PC-9 (cell line): ENCODE results near the gene DIAPH2. TPM values are rescaled to one million over a fixed set of nuclear protein-coding genes. Genes with fewer than 3 reads are reported as not detected.

Experiments used
- BruUV-seq: library from RNA; stranded (reverse); fragments of 400-500 nt; replicated peaks from 2 replicates; lab custom pipeline; 2021; lab: Mats Ljungman, UMichigan
- CTCF ChIA-PET: fragments of 300-600 bp; sonication (Branson Sonifier 250); formaldehyde crosslinking; loops from one replicate; lab custom pipeline; 2022; ENCODE audit warnings: antibody characterized with exemption; lab: Charles Lee
- POLR2A ChIA-PET: fragments of 300-600 bp; sonication (Branson Sonifier 250); formaldehyde crosslinking; loops from one replicate; lab custom pipeline; 2022; ENCODE audit warnings: antibody characterized with exemption; ENCODE audit not compliant: unreplicated experiment; lab: Charles Lee
- DNase-seq, 2 experiments: peaks; one replicate each; pipeline versions ENCODE4 v3.0.0 to v3.0.0-alpha.2; 2015 to 2022; ENCODE audit warnings: mixed read lengths in 1 of 2
- H2AFZ ChIP-seq: fragments of 200-600 bp; sonication (generic); 2 replicates; pipeline ENCODE4 v1.8.1; 2017; ENCODE audit warnings: antibody characterized with exemption
- H3F3A ChIP-seq: fragments of 200-600 bp; sonication (generic); 2 replicates; pipeline ENCODE4 v1.8.1; 2017; ENCODE audit warnings: antibody characterized with exemption, mild to moderate bottlenecking, low read depth; ENCODE audit not compliant: insufficient read depth
- H3K27ac ChIP-seq: fragments of 200-600 bp; sonication (generic); 2 replicates; pipeline ENCODE4 v1.6.1; 2016; ENCODE audit warnings: mixed run types
- H3K27me3 ChIP-seq: fragments of 200-600 bp; sonication (generic); 2 replicates; pipeline ENCODE4 v1.6.1; 2016; ENCODE audit warnings: low read depth, mixed run types; ENCODE audit not compliant: insufficient read depth
- H3K36me3 ChIP-seq: fragments of 200-600 bp; sonication (generic); 2 replicates; pipeline ENCODE4 v1.6.1; 2016; ENCODE audit warnings: low read depth, mixed run types
- H3K4me1 ChIP-seq: fragments of 200-600 bp; sonication (generic); replicated peaks from 2 replicates; pipeline ENCODE4 v1.6.1; 2016; ENCODE audit warnings: mixed run types; ENCODE audit not compliant: insufficient read depth
- H3K4me2 ChIP-seq: fragments of 200-600 bp; sonication (generic); 2 replicates; pipeline ENCODE4 v1.6.1; 2017; ENCODE audit warnings: mixed run types
- H3K4me3 ChIP-seq: fragments of 200-600 bp; sonication (generic); 2 replicates; pipeline ENCODE4 v1.6.1; 2016; ENCODE audit warnings: mixed run types
- H3K79me2 ChIP-seq: fragments of 200-600 bp; sonication (generic); 2 replicates; pipeline ENCODE4 v1.6.1; 2017; ENCODE audit warnings: low read depth, mixed run types
- H3K9me2 ChIP-seq: fragments of 200-600 bp; sonication (generic); 2 replicates; pipeline ENCODE4 v1.8.1; 2017; ENCODE audit warnings: mild to moderate bottlenecking; ENCODE audit not compliant: insufficient read depth
- H3K9me3 ChIP-seq: fragments of 200-600 bp; sonication (generic); 2 replicates; pipeline ENCODE4 v1.8.1; 2016; ENCODE audit warnings: low read depth; ENCODE audit not compliant: insufficient read depth
- H4K20me1 ChIP-seq: fragments of 200-600 bp; sonication (generic); 2 replicates; pipeline ENCODE4 v1.8.1; 2017; ENCODE audit not compliant: insufficient read depth
- EZH2 ChIP-seq: fragments of 200-600 bp; sonication (generic); IDR thresholded peaks from 2 replicates; pipeline ENCODE4 v1.8.0; 2017; ENCODE audit warnings: antibody characterized with exemption, low read depth
- intact Hi-C: fragments of 100-400 bp; cut with micrococcal nuclease; formaldehyde crosslinking; loops from one replicate; pipeline ENCODE4 v1.10.0; 2022; ENCODE audit not compliant: unreplicated experiment
- total RNA-seq: library from RNA; stranded (reverse); gene quantifications from 2 replicates; pipeline ENCODE4 v1.2.3, GENCODE V29; 2021
- TF ChIP-seq, protein P1 (sequence below): fragments of 200-600 bp; sonication (generic); conservative IDR thresholded peaks from 2 replicates; pipeline ENCODE4 v1.6.1; 2017; ENCODE audit warnings: mixed run types, antibody characterized with exemption, mild to moderate bottlenecking, moderate library complexity

Gene DIAPH2
- total RNA-seq, 1 experiment from 2014 or later, result 12.0 TPM

DNA sequence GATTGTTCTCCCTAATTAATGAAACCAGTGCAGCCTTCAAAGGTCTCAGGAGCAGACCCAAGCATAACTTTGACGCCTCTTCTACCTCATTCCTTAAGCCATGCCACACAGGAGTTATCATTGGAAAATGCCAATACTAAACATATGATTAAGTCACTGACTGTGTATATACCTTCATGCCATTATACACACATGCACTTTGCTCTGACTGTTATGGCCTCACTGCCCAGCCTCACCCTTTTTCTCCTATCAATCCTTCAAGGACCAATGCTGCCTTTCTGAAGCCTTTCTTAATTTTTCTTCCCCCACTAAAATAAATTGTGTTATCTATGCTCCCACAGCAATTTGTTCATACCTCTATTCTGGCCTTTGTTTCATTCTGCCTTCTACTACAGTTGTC, 924.7 kb downstream of the DIAPH2 start:
- Histone ChIP-seq H3K9me2 (no peaks in the 10 kb centered on the region), H3K4me3 (no peak overlapping the region), H3K79me2 (no peaks in the 10 kb centered on the region), H3K36me3 (no peaks in the 10 kb centered on the region), H2AFZ (no peak overlapping the region), H3K27me3 (no peaks in the 10 kb centered on the region), H3K4me1 (no peaks in the 10 kb centered on the region), H3K4me2 (no peak overlapping the region), H3F3A (no peaks in the 10 kb centered on the region), H4K20me1 (no peaks in the 10 kb centered on the region), H3K27ac (no peak overlapping the region), H3K9me3 (no peaks in the 10 kb centered on the region)
- DNase-seq, result no peak
- no TSS peak for BruUV-seq
- ChIA-PET CTCF (no interaction called here), POLR2A (no interaction called here)
- TF ChIP-seq, protein P1, sequence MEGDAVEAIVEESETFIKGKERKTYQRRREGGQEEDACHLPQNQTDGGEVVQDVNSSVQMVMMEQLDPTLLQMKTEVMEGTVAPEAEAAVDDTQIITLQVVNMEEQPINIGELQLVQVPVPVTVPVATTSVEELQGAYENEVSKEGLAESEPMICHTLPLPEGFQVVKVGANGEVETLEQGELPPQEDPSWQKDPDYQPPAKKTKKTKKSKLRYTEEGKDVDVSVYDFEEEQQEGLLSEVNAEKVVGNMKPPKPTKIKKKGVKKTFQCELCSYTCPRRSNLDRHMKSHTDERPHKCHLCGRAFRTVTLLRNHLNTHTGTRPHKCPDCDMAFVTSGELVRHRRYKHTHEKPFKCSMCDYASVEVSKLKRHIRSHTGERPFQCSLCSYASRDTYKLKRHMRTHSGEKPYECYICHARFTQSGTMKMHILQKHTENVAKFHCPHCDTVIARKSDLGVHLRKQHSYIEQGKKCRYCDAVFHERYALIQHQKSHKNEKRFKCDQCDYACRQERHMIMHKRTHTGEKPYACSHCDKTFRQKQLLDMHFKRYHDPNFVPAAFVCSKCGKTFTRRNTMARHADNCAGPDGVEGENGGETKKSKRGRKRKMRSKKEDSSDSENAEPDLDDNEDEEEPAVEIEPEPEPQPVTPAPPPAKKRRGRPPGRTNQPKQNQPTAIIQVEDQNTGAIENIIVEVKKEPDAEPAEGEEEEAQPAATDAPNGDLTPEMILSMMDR, result no peak
- no peak for TF ChIP-seq EZH2
- intact Hi-C loops, result no loop called here

DNA sequence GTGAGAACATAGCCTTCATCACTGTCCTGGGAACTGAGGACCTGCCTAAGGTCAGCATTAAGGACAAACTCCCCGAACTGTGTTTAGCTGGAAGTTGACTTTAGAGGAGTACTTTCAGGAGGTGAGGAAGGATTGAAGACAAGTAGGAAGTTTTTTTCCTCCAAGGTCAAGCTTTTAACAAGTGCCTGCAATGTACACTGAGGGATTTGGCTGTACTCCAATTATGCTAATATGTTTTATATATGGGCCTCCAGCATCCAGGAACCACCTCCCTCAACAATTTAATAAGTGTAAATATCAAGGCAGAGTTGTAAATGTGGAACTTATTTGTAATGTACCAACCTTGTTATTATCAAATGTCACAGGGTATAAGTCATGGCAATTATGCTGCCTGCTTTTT, 925.3 kb downstream of the DIAPH2 start:
- no peaks in the 10 kb centered on the region for H3K27me3 ChIP-seq
- H3K9me3 ChIP-seq, result no peaks in the 10 kb centered on the region
- H3K36me3 ChIP-seq, result no peaks in the 10 kb centered on the region
- H3F3A ChIP-seq, result no peaks in the 10 kb centered on the region
- TF ChIP-seq EZH2, result no peak
- TF ChIP-seq, protein P1, result no peak
- BruUV-seq, result no TSS peak
- H3K27ac ChIP-seq, result no peak overlapping the region
- no peak overlapping the region for H3K4me3 ChIP-seq
- no peaks in the 10 kb centered on the region for H4K20me1 ChIP-seq
- no peaks in the 10 kb centered on the region for H3K79me2 ChIP-seq
- no peak overlapping the region for H3K4me2 ChIP-seq
- no peak overlapping the region for H2AFZ ChIP-seq
- DNase-seq, result no peak
- H3K9me2 ChIP-seq, result no peaks in the 10 kb centered on the region
- intact Hi-C loops, result no loop called here
- ChIA-PET CTCF (no interaction called here), POLR2A (no interaction called here)
- H3K4me1 ChIP-seq, result no peaks in the 10 kb centered on the region

DNA sequence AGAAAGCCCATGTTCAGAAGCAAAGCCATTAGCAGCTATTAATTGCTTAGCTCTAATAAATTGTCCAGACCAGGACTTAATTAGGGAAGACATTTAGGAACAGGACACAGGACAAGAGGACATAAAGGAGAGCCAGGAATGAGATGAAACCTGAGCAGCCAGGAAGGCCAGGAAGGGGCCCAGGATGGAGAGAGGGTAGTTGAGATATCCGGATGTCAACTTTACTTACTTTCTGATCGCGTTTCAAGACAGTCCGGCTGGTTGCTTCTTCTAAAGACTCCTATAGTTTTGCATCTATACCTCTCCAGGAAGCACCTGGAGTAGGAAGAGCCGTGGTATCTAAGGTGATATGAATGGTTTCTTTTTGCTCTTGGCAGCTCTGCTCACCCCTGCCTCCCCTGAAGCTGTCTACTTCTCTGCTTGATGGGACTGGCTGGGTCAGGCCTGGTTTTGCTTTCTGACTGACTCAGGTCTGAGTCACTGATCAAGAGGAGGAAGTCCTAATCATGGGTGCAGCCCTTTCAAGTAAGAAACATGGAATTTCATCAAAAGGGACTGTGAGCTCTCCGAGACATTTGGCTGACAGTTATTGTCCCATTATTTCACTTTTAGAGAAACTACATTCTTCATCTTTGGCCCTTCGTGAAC, 932.4 kb downstream of the DIAPH2 start:
- H3K36me3 ChIP-seq, result no peaks in the 10 kb centered on the region
- 0 out of 2 replicates have a peak overlapping the region, but pooled peaks have one; percentile 33 for H2AFZ ChIP-seq
- no peaks in the 10 kb centered on the region for H3K27me3 ChIP-seq
- no peaks in the 10 kb centered on the region for H3K79me2 ChIP-seq
- TF ChIP-seq, protein P1, result no peak
- TF ChIP-seq EZH2, result no peak
- TSS peak; percentile 63 for BruUV-seq
- peaks cover 17% of the 10 kb centered on the region for H3K4me1 ChIP-seq
- H3K9me2 ChIP-seq, result no peaks in the 10 kb centered on the region
- CTCF ChIA-PET, result no interaction called here
- no peaks in the 10 kb centered on the region for H3F3A ChIP-seq
- H3K4me2 ChIP-seq, result peak overlapping the region; percentile 69
- H3K4me3 ChIP-seq, result peak overlapping the region; percentile 32; the same call in 1 of the 2 replicates
- H4K20me1 ChIP-seq, result no peaks in the 10 kb centered on the region
- DNase-seq, result peak; percentile 61 to 82
- no peaks in the 10 kb centered on the region for H3K9me3 ChIP-seq
- H3K27ac ChIP-seq, result peak overlapping the region; percentile 62
- intact Hi-C loops, result no loop called here
- POLR2A ChIA-PET, result interaction anchor here (0.7 kb wide), 1 partner anchor 1288 kb away, joined by 3 read pairs; no protein-coding TSS in a partner anchor
